Astrocyte (in vitro differentiated cells and primary cell): Measurements from ENCODE around the gene PYGO2. TPM values are rescaled to one million over a fixed set of nuclear protein-coding genes. Genes with fewer than 3 reads are reported as not detected.
"Not testable (repeated sequence)": the region's sequence is repeated elsewhere in the genome, so short reads cannot be mapped to it uniquely, and the experiment has no call there.

Source experiments
- DNase-seq: peaks from one replicate; pipeline ENCODE4 v3.0.0-alpha.2; 2010; ENCODE audit warnings: low read depth
- FAIRE-seq: peaks from 2 replicates; lab custom pipeline; 2011; peaks lifted over from hg19 to GRCh38; lab: Jason Lieb, UNC
- H2AFZ ChIP-seq: 2 replicates; pipeline ENCODE4 v1.6.0; 2012; ENCODE audit warnings: low read depth, low read length, inconsistent platforms
- H3K27ac ChIP-seq: 2 replicates; pipeline ENCODE4 v1.5.1; 2011; ENCODE audit warnings: low read depth, low read length, inconsistent platforms
- H3K27me3 ChIP-seq: 2 replicates; pipeline ENCODE4 v1.6.0; 2011; ENCODE audit warnings: low read length, inconsistent platforms; ENCODE audit not compliant: insufficient read depth
- H3K36me3 ChIP-seq: 2 replicates; pipeline ENCODE4 v1.5.1; 2011; ENCODE audit warnings: low read length, inconsistent platforms; ENCODE audit not compliant: insufficient read depth
- H3K4me1 ChIP-seq: 2 replicates; pipeline ENCODE4 v1.5.1; 2011; ENCODE audit warnings: low read length, inconsistent platforms; ENCODE audit not compliant: insufficient read depth
- H3K4me2 ChIP-seq: 2 replicates; pipeline ENCODE4 v1.6.0; 2012; ENCODE audit warnings: low read length, inconsistent platforms
- H3K4me3 ChIP-seq: 2 replicates; pipeline ENCODE4 v1.5.1; 2011; ENCODE audit warnings: low read depth, mild to moderate bottlenecking, low read length, inconsistent platforms; ENCODE audit not compliant: insufficient read depth
- H3K79me2 ChIP-seq: 2 replicates; pipeline ENCODE4 v1.6.0; 2012; ENCODE audit warnings: mild to moderate bottlenecking, low read length, inconsistent platforms; ENCODE audit not compliant: insufficient read depth
- H3K9ac ChIP-seq: 2 replicates; pipeline ENCODE4 v1.6.0; 2012; ENCODE audit warnings: mild to moderate bottlenecking, low read length, inconsistent platforms
- H3K9me3 ChIP-seq: 2 replicates; pipeline ENCODE4 v1.5.1; 2012; ENCODE audit warnings: low read depth, mild to moderate bottlenecking, low read length, inconsistent platforms; ENCODE audit not compliant: insufficient read depth
- H4K20me1 ChIP-seq: 2 replicates; pipeline ENCODE4 v1.6.0; 2012; ENCODE audit warnings: low read length, inconsistent platforms; ENCODE audit not compliant: insufficient read depth
- H3K27ac Mint-ChIP-seq: one replicate; pipeline ENCODE4 v1.8.0; 2021; ENCODE audit warnings: mild to moderate bottlenecking, mixed read lengths; ENCODE audit not compliant: unreplicated experiment
- H3K27me3 Mint-ChIP-seq: one replicate; pipeline ENCODE4 v1.8.0; 2021; ENCODE audit warnings: low read depth, mixed read lengths; ENCODE audit not compliant: unreplicated experiment
- H3K36me3 Mint-ChIP-seq: one replicate; pipeline ENCODE4 v1.8.0; 2021; ENCODE audit warnings: low read depth, mixed read lengths; ENCODE audit not compliant: unreplicated experiment
- H3K4me1 Mint-ChIP-seq: one replicate; pipeline ENCODE4 v1.8.0; 2021; ENCODE audit warnings: low read depth, mixed read lengths; ENCODE audit not compliant: unreplicated experiment
- H3K4me3 Mint-ChIP-seq: one replicate; pipeline ENCODE4 v1.8.0; 2021; ENCODE audit warnings: mild to moderate bottlenecking, moderate library complexity, mixed read lengths; ENCODE audit not compliant: unreplicated experiment
- H3K9me3 Mint-ChIP-seq: one replicate; pipeline ENCODE4 v1.8.0; 2021; ENCODE audit warnings: mild to moderate bottlenecking, mixed read lengths; ENCODE audit not compliant: unreplicated experiment
- CTCF ChIP-seq: IDR thresholded peaks from 2 replicates; pipeline ENCODE4 v1.5.1; 2011; ENCODE audit warnings: low read depth, mild to moderate bottlenecking, inconsistent platforms, low read length, moderate library complexity; ENCODE audit not compliant: insufficient read depth
- EZH2 ChIP-seq: IDR thresholded peaks from 2 replicates; pipeline ENCODE4 v1.6.1; 2012; ENCODE audit warnings: mild to moderate bottlenecking, low read length, inconsistent platforms; ENCODE audit not compliant: insufficient read depth
- total RNA-seq: library from RNA; stranded (reverse); gene quantifications from 2 replicates; pipeline ENCODE4 v1.2.1, GENCODE V29; 2021

Gene PYGO2
- total RNA-seq, 1 donor from 2014 or later, result 21.8 TPM

- H3K27me3 ChIP-seq, result no peaks in the 10 kb centered on the region
- peak overlapping the region; percentile 71 for H2AFZ ChIP-seq
- no peaks in the 10 kb centered on the region for H3K9me3 ChIP-seq
- peaks cover 10% of the 10 kb centered on the region for H3K36me3 ChIP-seq
- peaks cover 49% of the 10 kb centered on the region for H3K79me2 ChIP-seq
- peak overlapping the region; percentile 64 for H3K9ac ChIP-seq
- no peak for FAIRE-seq
- H3K4me3 ChIP-seq, result peak overlapping the region; percentile 99
- H3K4me2 ChIP-seq, result peak overlapping the region; percentile 97
- Mint-ChIP-seq H3K9me3 (no peaks in the 10 kb centered on the region), H3K27ac (no peak overlapping the region), H3K4me1 (peaks cover 5% of the 10 kb centered on the region), H3K36me3 (peaks cover 2% of the 10 kb centered on the region), H3K27me3 (no peaks in the 10 kb centered on the region), H3K4me3 (no peak overlapping the region)
- no peak for TF ChIP-seq CTCF
- TF ChIP-seq EZH2, result no peak
- no peak for DNase-seq
- H4K20me1 ChIP-seq, result no peaks in the 10 kb centered on the region
- peak overlapping the region; percentile 0 for H3K27ac ChIP-seq
- peaks cover 14% of the 10 kb centered on the region for H3K4me1 ChIP-seq
Observed at GRCh38 chr1:154982341-154982740, 20.8 kb upstream of the PYGO2 start.

GRCh38 chr1:154978360-154978759, 16.8 kb upstream of the PYGO2 start:
- Histone ChIP-seq H3K27ac (no peak overlapping the region), H3K79me2 (peaks cover 46% of the 10 kb centered on the region), H4K20me1 (no peaks in the 10 kb centered on the region), H3K9ac (no peak overlapping the region), H3K36me3 (peaks cover 6% of the 10 kb centered on the region), H3K9me3 (no peaks in the 10 kb centered on the region), H3K4me3 (no peak overlapping the region), H3K4me2 (no peak overlapping the region), H2AFZ (no peak overlapping the region), H3K27me3 (no peaks in the 10 kb centered on the region), H3K4me1 (peaks cover 13% of the 10 kb centered on the region)
- DNase-seq (no peak), FAIRE-seq (no peak)
- no peaks in the 10 kb centered on the region for H3K9me3 Mint-ChIP-seq
- H3K4me1 Mint-ChIP-seq, result no peaks in the 10 kb centered on the region
- TF ChIP-seq CTCF (no peak), EZH2 (no peak)
- H3K27ac Mint-ChIP-seq, result no peak overlapping the region
- H3K36me3 Mint-ChIP-seq, result peaks cover 2% of the 10 kb centered on the region
- H3K4me3 Mint-ChIP-seq, result no peak overlapping the region
- no peaks in the 10 kb centered on the region for H3K27me3 Mint-ChIP-seq

- not testable (repeated sequence) for H3K27me3 ChIP-seq, H4K20me1 ChIP-seq, H3K4me3 ChIP-seq, H3K4me2 ChIP-seq, H3K4me1 Mint-ChIP-seq, H3K4me3 Mint-ChIP-seq, H2AFZ ChIP-seq, DNase-seq, H3K27me3 Mint-ChIP-seq, H3K27ac ChIP-seq, H3K9ac ChIP-seq, H3K36me3 Mint-ChIP-seq, H3K27ac Mint-ChIP-seq, H3K9me3 ChIP-seq, H3K9me3 Mint-ChIP-seq, FAIRE-seq, H3K36me3 ChIP-seq
- Histone ChIP-seq H3K4me1 (peaks cover 18% of the 10 kb centered on the region), H3K79me2 (peaks cover 43% of the 10 kb centered on the region)
Observed at GRCh38 chr1:154977762-154978161, 16.2 kb upstream of the PYGO2 start.
